ENCODE data around the gene GSE1. TPM values are rescaled to one million over a fixed set of nuclear protein-coding genes. Genes with fewer than 3 reads are reported as not detected.
A peak's percentile ranks its signal among the peaks of the same experiment; 100 is the strongest.

GSE1 gene
- total and polyA plus RNA-seq, 2 experiments from 2014 or later = 27.9 to 43.5 TPM

GRCh38 chr16:85715169-85716021 lies 102.3 kb downstream of the GSE1 start:
- peaks cover 12% of the 10 kb centered on the region for H3K4me1 ChIP-seq (ENCODE audit: insufficient read depth)
- WGBS (ENCODE audit: low lambda C conversion rate, missing lambda C conversion rate) = 54% methylated on average over 21 of the region's 22 CpGs
- no peaks in the 10 kb centered on the region for H3K79me2 ChIP-seq
- no peak overlapping the region for H3K4me3 ChIP-seq
- no peaks in the 10 kb centered on the region for H4K20me1 ChIP-seq (ENCODE audit: insufficient read depth, poor library complexity, severe bottlenecking)
- peak overlapping the region; percentile 54 for H3K27ac ChIP-seq
- TF ChIP-seq, protein P1, sequence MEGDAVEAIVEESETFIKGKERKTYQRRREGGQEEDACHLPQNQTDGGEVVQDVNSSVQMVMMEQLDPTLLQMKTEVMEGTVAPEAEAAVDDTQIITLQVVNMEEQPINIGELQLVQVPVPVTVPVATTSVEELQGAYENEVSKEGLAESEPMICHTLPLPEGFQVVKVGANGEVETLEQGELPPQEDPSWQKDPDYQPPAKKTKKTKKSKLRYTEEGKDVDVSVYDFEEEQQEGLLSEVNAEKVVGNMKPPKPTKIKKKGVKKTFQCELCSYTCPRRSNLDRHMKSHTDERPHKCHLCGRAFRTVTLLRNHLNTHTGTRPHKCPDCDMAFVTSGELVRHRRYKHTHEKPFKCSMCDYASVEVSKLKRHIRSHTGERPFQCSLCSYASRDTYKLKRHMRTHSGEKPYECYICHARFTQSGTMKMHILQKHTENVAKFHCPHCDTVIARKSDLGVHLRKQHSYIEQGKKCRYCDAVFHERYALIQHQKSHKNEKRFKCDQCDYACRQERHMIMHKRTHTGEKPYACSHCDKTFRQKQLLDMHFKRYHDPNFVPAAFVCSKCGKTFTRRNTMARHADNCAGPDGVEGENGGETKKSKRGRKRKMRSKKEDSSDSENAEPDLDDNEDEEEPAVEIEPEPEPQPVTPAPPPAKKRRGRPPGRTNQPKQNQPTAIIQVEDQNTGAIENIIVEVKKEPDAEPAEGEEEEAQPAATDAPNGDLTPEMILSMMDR (IDR thresholded peaks at IDR 0.05; ENCODE audit: poor library complexity) = no peak
- TF ChIP-seq EZH2 (IDR thresholded peaks at IDR 0.05; ENCODE audit: borderline replicate concordance) (no peak), EZH2phosphoT487 (IDR thresholded peaks at IDR 0.05; ENCODE audit: low read depth, severe bottlenecking, unreplicated experiment) (no peak)
- H2AFZ ChIP-seq = no peak overlapping the region
- H3K27me3 ChIP-seq = peaks cover 4% of the 10 kb centered on the region
- DNase-seq (ENCODE audit: low spot score) = no peak
- no peaks in the 10 kb centered on the region for H3K9me3 ChIP-seq (ENCODE audit: low read depth)
- no peaks in the 10 kb centered on the region for H3K36me3 ChIP-seq (replicated peaks; ENCODE audit: insufficient read depth, low read depth)
- peak overlapping the region; percentile 63 for H3K4me2 ChIP-seq
- no peaks in the 10 kb centered on the region for H3K9me2 ChIP-seq (replicated peaks; ENCODE audit: insufficient read depth)

DNA sequence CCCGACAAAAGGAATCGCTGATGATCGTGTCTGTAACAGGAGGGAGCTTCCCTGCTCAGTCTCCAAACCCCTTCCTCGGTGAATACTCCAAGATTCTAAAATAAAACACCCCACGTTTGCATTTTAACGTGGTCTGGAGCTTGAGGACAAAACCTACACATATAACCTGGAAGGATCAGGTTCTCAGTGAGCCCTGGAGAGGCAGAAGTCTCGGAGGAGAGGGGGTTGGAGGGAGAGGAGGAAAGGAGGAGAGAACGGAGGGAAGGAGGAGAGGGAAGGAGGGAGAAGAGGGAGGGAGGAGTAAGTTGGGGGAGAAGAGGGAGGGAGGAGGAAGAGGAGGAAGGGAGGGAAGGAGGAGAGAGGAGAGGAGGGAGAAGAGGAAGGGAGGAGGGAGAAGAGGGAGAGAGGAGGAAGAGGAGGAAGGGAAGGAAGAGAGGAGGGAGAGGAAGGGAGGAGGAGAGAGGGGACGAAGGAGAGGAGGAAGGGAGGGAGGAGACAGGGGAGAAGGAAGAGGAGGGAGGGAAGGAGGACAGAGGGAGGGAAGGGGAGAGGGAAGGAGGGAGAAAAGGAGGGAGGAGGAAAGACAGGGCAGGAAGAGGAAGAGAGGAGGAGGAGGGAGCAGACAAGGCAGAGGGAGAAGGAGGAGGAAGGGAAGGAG lies 103.0 kb downstream of the GSE1 start:
- Histone ChIP-seq H3K4me1 (ENCODE audit: insufficient read depth) (peaks cover 12% of the 10 kb centered on the region), H3K79me2 (no peaks in the 10 kb centered on the region), H4K20me1 (ENCODE audit: insufficient read depth, poor library complexity, severe bottlenecking) (no peaks in the 10 kb centered on the region), H3K36me3 (replicated peaks; ENCODE audit: insufficient read depth, low read depth) (no peaks in the 10 kb centered on the region), H3K27ac (peak overlapping the region; percentile 54), H2AFZ (no peak overlapping the region), H3K4me3 (no peak overlapping the region), H3K4me2 (peak overlapping the region; percentile 63), H3K9me2 (replicated peaks; ENCODE audit: insufficient read depth) (no peaks in the 10 kb centered on the region), H3K27me3 (peaks cover 4% of the 10 kb centered on the region), H3K9me3 (ENCODE audit: low read depth) (no peaks in the 10 kb centered on the region)
- WGBS (ENCODE audit: low lambda C conversion rate, missing lambda C conversion rate) = 16% methylated on average over 9 of the region's 9 CpGs
- TF ChIP-seq, protein P1 (IDR thresholded peaks at IDR 0.05; ENCODE audit: poor library complexity) = no peak
- TF ChIP-seq EZH2phosphoT487 (IDR thresholded peaks at IDR 0.05; ENCODE audit: low read depth, severe bottlenecking, unreplicated experiment) = no peak
- TF ChIP-seq EZH2 (IDR thresholded peaks at IDR 0.05; ENCODE audit: borderline replicate concordance) = no peak
- no peak for DNase-seq (ENCODE audit: low spot score)

DNA sequence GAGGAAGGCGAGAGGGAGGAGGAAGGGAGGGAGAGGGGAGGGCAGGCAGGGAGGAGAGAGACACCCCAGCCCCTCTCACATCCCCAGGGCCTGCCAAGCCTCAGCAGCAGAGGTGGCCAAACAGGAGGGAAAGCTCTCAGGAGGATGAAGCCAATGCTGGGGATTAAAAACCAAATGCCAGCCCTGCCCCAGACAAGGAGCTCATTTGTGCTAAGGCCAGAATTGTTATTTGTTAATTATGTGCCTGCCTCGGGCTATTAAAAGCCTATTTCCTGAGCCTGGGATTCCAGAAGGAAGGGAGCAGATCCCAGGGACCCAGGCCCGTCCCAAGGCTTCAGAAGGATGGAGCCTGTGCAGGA lies 103.5 kb downstream of the GSE1 start:
- Histone ChIP-seq H3K9me2 (replicated peaks; ENCODE audit: insufficient read depth) (no peaks in the 10 kb centered on the region), H3K27ac (no peak overlapping the region), H3K36me3 (replicated peaks; ENCODE audit: insufficient read depth, low read depth) (no peaks in the 10 kb centered on the region), H3K4me3 (no peak overlapping the region), H3K4me2 (no peak overlapping the region), H3K79me2 (no peaks in the 10 kb centered on the region), H2AFZ (no peak overlapping the region), H3K27me3 (peaks cover 4% of the 10 kb centered on the region), H4K20me1 (ENCODE audit: insufficient read depth, poor library complexity, severe bottlenecking) (no peaks in the 10 kb centered on the region), H3K9me3 (ENCODE audit: low read depth) (no peaks in the 10 kb centered on the region), H3K4me1 (ENCODE audit: insufficient read depth) (peaks cover 12% of the 10 kb centered on the region)
- no peak for DNase-seq (ENCODE audit: low spot score)
- TF ChIP-seq EZH2phosphoT487 (IDR thresholded peaks at IDR 0.05; ENCODE audit: low read depth, severe bottlenecking, unreplicated experiment) (no peak), EZH2 (IDR thresholded peaks at IDR 0.05; ENCODE audit: borderline replicate concordance) (no peak)
- TF ChIP-seq, protein P1 (IDR thresholded peaks at IDR 0.05; ENCODE audit: poor library complexity) = no peak
- 69% methylated on average over 2 of the region's 3 CpGs for WGBS (ENCODE audit: low lambda C conversion rate, missing lambda C conversion rate)
